GM03348 (cell line): ENCODE results near the gene FAXDC2.

Experiments
- DNase-seq: peaks from one replicate; pipeline ENCODE4 v3.0.0; 2012; ENCODE audit warnings: low spot score

Gene FAXDC2, protein sequence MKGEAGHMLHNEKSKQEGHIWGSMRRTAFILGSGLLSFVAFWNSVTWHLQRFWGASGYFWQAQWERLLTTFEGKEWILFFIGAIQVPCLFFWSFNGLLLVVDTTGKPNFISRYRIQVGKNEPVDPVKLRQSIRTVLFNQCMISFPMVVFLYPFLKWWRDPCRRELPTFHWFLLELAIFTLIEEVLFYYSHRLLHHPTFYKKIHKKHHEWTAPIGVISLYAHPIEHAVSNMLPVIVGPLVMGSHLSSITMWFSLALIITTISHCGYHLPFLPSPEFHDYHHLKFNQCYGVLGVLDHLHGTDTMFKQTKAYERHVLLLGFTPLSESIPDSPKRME

DNA sequence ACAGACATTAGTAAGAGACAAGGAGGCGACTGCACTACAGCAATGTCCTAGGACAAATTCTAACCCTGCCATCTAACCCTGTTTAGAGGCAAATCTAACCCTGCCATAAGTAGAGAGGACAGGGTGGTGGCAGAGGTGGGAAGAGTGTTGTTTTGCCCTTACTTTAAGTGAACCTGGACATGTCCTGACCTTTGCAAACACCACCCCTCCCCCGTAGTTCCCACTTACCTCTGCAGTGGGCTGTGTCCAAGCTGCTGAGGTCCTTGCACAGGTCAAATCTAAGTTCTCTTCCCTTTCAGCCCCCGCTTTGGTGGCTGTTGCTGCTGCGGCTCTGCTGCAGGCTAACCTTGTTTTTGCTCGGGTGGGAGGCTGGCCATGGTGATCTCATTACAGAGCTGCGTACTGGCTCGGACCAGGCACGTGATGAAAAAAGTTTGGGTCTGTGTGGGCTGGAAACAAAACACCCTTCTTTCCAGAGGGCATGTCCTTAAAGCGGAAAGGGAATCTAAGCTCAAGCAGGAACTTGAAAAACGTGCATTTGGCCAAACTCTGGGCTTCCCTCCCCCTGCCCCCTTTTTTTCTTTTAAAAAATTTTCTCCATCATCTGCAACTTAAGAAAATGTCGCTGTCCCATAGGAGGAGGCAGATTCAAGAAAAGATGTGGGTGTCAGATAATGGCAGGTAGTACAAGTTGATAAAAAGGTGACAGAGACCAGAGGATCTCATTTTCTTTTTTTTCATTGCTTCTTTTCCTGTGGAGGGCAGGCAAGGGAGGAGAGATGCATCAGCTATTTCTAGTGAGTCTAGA, at the start of gene FAXDC2:
Gene FAXDC2, minus strand, starts transcription at position 349 of the 808 bp plus-strand sequence. CDS start 12,425 bp downstream, outside the sequence.
- peak; percentile 90 for DNase-seq

DNA sequence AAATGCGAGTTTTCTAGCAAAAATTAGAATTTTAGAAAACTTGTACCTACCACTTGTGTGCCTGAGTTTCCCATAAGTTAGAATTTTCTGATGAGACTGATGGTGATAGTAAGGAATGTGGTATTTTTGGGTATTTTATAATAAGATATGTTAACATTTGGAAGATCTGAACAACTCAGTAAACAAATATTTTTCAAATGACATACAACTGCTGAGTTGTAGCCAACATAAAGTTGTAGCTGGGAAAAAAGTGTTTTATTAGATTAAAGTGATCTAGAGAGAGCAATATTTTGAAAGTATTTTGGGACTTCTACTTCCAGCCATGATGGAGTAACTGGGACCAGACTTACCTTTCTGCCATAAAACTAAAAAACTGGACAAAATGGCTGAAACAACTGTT, 49.7 kb upstream of the FAXDC2 start:
- DNase-seq: no peak

DNA sequence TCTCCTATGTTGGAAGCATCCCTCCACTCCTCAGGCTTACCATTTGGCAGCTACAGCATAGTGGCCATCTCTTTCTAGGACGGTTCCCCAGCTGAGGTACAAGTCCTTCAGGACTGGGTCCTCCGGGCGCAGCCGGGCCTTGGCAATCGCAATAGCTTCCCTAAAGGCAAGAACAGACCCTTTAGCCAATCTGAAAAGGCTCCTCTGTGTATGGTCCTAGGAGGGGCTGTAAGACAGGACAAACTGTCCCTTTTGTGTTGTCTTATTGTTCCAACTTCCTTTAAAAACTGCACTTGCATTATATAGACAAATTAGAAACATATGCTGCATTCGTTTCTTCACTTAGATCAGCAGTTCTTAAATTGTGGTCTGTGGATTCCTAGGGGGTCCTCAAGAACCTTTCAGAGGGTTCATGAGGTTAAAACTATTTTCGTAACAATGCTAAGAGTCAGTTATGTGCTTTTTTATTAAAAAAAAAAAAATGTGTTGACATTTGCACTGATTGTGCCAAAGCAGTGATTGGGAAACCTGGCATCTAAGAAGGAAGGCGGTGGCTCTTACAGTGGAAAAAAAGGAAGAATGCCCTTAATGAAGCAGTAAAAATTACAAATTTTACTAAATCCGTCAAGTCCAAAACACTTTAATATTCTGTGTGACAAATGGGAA, 48.9 kb upstream of the FAXDC2 start:
- DNase-seq: no peak

DNA sequence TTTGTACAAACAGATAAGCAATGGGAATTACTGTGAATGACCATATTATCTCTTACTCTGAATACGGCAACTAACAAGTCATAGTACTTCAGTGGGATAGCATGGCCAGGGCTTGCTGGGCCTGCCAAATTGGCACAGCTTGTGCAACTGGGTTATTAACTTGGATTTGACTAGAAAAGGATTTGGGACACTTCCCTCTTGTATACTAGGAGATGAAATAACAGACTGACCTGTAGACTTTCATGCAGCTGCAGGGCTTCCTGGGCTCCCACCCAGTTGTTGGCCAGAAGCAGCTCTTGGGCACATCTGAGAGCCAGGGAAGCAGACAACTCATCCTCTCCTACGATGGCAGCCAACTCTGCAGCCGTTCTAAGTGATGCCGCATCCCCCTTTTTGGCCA, 47.8 kb upstream of the FAXDC2 start:
- no peak for DNase-seq

DNA sequence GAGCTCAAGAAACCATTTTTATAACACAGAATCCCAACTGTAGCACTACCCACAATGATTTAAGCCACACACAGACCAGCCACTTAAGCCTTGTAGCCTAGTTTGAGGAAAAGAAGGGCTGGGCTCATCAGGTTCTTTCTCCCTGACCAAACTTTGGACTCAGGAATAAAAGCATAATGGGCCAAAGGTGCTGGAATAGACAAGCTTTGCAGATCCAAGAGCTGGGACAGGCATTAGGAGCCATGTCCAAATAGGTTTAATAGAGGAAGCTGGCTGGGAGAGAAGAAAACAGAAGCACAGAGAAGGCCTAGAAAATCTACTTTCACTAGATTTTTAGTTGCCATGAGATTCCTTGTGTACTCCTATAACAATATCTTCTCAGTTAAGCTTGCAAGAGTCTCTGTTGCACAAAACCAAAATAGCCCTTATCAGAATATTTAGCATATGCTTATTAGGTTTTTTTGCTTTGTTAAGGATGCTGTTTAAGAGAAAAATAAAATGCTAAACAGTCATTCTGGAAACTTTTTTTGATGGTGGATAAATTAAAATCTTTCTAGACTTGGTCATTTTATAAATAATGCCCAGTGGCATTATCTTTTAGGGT, 46.3 kb upstream of the FAXDC2 start:
- DNase-seq: no peak

DNA sequence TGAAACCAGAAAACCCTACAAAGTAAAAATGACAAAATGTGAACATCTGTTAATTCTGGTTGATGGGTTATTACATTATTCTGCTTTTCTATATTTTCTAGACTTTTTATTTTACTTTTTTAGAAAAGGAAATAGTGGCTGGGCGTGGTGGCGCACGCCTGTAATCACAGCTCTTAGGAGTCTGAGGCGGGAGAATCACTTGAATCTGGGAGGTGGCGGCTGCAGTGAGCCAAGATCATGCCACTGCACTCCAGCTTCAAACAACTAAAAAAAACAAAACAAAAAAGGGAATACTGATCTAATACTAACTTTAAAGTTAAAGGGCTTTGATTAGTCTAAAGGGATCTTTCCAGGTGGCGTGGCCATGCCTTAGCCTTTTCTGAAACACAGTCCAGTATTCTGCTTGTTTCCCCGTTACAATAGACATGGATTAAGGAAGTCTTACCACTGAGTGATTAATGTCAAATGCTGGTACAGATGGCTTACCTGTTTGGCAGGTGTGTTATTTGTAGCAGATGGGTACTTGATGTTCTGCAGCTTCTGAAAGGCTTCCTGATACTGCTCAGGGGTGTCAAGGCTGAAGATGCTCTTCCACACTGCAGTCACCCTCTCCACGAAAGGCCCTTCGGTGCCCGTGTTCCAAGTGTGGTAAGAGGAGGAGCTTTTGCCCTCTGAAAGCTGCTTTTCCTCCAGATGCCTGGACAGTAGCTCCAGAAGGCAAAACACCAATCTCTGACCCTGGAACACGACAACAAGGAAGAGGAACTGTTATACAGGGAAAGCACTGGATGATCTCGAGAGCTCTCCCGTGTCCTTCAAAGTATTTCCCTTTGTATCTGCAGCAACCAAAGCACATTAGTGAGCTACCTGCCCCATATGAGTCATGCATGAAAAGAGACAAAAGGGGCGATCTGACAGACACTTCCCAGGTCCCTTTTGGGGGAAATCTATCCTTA, 45.5 kb upstream of the FAXDC2 start:
- DNase-seq: no peak

DNA sequence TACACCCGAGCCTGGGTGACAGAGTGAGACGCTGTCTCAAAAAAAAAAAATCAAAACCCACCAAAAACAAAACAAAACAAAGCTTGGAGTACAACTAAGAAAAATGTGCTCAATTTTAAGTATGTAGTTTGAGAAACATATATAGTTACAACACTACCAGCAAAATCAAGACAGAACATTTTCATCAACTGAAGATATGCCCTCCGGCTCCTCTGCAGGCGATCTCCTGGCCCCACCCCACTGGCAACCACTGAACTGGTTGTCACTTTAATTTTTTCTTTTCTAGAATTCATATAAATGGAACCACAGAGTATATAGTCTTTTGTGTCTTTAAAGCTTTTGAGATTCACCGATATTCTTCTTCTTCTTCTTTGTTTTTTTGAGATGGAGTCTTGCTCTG, 43.0 kb upstream of the FAXDC2 start:
- DNase-seq: no peak

DNA sequence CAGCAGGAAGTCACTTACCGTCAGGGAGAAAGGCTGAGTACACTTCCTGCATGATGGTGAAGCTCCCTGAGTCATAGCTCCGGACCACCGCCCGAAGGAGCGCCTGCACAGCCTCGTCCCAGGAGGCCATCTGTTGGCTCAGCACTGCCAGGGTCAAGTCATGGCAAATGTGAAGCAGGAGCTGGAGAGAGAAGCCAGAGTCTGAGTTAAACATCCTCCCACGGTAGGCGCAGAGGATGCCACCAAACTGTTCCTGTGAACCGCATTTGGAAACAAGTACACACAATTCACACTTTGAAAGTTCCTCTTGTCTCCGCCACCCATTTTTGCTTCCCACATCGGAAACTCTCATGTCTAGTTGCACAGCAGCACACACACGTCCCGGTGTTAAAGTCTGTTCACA, 42.0 kb upstream of the FAXDC2 start:
- no peak for DNase-seq

DNA sequence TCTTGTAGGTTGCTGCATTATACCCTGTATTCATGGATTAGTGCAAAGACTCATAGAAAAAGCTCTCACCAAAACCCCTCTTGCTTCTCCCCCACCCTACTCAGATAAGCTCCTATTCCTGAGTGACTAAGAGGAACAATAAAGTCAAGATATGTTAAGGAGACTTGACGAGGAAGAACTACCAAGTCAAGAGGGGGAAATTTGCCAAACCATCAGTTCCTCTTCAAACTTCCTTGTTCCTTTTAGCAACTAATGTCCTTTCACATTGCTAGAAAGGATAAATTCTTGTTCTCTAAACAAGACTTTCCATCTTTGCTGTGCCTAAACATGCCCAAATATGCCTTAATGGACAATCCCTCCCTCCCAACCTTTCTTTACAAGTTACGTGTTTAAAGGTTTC, 35.0 kb upstream of the FAXDC2 start:
- no peak for DNase-seq

DNA sequence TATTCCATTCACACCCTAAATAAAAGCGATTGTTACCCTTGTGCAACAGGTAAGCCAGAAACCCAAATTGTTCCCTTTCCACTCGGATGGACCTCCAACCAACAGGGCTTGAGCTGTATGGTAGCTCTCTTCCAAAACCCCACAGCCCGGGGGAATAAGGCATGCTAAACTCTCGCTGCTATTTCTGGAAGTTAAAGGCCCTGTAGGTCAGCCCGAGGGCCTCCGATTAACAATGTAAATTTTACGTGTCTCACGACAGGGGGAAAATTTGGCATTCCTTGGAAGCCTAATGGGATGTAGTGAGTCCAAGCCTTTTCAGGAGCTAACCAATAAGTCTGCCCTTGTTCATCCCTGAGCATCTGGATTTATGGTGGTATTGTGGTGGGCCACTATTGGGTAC, 34.0 kb upstream of the FAXDC2 start:
- no peak for DNase-seq

DNA sequence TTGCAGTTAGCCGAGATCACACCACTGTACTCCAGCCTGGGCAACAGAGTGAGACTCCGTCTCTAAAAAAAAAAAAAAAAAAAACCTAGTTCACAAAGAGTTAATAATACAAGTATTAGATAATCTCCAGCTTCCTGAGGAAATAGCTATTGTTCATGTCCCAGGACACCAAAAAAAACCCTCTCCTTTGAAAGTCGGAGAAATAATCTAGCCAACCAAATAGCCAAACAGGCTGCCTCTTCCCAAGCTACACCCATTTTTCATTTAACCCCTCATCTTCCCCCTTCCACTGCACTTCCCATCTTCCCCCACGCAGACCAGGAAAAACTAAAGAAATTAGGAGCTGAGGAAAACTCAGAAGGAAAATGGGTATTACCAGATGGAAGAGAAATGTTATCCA, 31.6 kb upstream of the FAXDC2 start:
- no peak for DNase-seq

DNA sequence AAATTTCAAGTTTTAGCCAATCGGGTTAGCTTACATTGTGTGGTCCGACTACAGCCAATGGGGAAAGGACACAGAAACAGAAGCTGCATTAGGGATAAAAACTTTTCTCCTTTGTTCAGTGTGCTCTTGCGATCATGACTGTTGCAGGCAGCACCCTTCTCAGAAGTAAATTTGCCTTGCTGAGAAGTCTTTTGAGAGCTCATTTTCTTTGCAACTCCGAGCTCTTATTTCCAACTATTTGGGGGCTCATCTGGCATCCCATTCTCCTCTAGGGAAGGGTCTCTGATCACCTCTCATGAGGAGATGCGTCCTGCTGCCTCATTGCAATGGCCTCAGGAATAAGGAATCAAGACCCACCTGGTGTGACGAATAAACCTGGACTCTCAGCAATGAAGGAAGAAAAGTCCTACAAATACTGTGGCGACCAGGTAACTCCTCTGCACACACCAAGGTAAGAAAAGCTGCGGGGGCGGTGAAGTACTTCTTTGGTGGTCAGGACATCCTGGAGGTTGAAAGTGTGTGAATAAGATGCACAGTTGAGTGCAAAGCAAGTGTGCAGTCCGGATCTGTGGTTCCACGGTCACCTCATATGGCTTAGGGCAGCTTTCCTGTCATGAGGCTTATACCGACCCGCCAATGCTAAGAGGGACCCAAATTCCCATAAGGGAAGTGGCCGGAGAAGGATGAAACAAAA, 28.4 kb upstream of the FAXDC2 start:
- no peak for DNase-seq

DNA sequence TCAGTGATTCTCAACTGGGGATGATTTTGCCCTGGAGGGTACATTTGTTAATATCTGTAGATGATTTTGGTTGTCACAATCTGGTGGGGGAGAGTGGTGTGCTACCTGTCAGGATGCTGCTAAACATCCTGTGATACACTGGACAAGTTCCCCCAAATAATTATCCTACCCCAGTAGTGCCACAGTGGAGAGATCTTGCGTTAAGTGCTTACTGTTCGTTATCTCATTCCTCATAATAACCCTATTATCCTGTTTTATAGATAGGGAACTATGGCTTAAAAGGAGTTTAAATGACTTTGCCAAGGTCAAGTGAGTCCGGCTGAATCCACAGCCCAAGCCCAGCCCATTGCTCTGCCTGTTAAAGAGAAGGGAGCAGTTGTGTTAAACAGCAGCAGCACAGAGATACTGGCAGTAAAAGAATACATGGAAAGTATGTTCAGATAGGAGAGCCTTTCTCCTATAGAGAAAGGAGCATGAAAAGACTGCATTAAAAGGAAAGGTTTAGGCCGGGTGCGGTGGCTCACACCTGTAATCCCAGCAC, 23.5 kb upstream of the FAXDC2 start:
- no peak for DNase-seq

DNA sequence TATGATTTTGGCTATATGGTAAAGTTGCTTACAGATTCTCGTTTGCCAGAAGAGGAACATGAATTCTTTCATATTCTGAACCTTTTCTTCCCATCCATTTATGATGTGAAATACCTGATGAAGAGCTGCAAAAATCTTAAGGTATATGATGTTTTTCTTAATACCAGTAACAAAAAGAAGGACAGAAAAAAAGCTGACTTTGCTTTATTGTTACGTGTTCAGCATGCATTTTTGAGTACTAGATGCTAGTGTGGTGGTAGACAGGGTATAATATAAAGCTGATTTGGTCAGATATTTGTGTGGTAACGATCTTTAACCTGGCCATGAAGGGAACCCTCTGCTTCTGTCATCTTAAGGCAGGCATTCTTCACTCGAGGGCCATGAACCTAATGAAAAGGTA, 21.3 kb upstream of the FAXDC2 start:
- DNase-seq: no peak

DNA sequence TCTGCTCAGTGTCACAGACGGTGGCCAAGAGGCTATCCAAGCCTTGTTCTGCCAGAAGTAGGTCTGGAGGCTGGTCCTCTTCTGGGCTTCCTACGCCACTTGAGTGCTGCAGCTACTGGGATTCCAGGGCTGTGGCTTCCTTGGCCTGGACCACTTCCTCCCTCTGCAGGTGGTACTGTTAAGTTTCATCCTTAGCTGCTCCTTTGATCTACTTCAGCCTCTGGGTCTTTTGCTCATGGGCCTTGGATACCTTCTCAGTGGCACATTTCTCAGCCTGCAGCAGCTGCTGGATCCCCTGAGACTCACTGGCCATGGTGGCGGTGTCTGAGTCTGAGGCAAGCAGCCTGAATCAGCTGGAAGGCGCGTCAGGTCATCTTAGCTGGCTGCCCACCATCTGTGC, 18.3 kb upstream of the FAXDC2 start:
- DNase-seq: no peak

DNA sequence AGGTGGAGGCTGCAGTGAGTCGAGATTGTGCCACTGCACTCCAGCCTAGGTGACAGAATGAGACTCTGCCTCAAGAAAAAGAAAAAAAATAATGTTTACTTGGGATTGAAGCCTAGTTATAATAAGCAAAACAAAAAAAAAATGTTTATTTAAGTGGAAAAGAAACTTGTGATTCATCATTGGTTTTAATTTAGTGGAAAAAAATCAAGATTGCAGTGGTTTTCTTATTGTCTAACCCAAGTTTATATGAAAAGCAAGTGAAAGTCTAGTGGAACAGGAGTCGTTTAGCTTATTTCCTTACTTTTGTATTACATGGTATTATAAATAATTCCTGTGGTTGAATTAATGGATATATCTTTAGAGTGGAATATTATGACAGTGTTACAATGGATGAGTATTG, 16.4 kb upstream of the FAXDC2 start:
- DNase-seq: no peak

DNA sequence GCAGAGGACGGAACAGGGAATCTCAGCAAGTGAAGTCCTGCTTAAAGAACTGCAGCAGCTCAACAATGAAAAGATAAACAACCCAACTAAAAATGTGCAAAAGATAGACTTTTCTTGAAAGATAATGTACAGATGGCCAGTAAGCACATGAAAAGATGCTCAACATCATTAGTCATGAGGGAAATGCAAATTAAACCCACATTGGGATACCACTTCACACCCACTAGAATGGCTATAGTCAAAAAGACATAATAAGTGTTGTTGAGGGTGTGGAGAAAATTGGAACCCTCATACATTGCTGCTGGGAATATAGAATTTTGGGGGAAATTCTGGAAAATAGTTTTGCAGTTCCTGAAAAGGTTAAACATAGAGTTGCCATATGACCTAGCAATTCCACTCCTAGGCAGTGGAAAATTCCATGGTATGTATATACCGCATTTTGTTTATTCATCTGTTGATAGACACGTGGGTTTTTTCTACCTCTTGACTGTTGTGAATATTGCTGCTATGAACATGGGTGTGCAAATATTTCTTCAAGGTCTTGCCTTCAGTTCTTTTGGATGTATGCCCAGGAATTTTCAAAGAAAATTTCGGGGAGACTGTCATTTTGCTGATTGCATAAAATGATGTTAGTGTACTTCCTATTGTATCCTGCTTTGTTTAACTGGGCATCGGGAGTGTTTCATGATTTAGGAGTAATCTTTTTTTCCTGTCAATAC, 15.2 kb upstream of the FAXDC2 start:
- no peak for DNase-seq

DNA sequence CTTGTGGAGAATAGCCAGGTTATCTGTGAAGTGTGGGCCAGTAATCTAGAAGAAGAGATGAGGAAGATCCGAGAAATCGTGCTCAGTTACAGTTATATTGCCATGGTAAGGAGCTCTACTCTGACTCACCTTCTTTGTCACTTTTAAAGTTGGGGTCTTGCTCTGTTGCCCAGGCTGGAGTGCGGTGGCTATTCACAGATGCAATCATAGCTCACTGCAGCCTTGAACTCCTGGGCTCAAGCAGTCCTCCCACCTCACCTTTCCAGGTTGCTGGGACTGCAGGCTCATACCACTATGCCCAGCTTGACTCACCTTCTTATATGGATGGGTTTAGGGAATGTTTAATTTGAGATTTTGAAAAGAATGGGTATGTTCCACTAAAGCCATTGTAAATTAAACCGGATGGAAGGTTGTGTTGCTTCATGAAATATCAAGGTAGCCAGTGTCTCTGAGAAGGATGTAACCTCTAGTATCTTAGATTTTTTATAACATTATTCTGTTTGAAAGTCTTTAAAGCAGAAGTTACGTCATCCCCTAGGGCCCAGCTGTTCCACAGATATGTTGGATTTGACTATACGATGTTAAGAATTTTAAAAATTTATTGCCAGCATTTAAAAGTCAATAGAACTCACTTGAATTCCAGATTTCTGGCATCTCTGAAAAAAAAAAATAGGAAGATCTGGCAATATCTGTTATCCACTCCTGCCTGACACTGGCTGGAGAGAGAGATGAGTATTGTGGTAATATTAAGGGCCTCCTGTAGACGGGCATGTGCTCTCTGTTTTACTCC, 13.1 kb upstream of the FAXDC2 start:
- no peak for DNase-seq

DNA sequence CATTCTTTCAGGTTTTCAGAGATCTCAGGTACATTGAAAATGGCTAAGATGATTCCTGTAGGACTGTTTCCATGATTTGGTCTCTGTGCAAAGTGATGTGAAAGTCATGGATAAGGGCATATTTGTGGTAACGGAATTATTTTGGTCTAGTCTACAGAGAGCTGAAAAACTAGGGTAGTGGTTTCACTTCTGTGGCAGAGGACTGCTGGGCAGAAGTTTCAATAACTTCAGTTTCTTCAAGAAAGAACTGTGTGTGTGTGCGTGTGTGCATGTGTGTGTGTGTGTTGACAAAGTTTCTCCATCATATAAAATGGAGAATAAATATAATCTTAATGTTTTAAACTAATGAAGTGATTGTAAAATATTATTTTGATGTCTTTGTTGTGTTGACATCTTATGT, 12.4 kb upstream of the FAXDC2 start:
- no peak for DNase-seq
